Fibroblast of pulmonary artery (primary cell): ENCODE data around the gene TBC1D2B.

Experiments used
- DNase-seq: peaks from one replicate; pipeline ENCODE4 v3.0.0-alpha.2; 2010; ENCODE audit warnings: low read depth
- H3K4me3 ChIP-seq: replicated peaks from 2 replicates; pipeline ENCODE4 v1.5.1; 2011; ENCODE audit warnings: low read depth, mild to moderate bottlenecking, control low read depth, low read length, moderate library complexity
- CTCF ChIP-seq: IDR thresholded peaks from 2 replicates; pipeline ENCODE4 v1.5.1; 2011; ENCODE audit warnings: mild to moderate bottlenecking, control low read depth, low read length, inconsistent platforms; ENCODE audit errors: missing control alignments

Gene TBC1D2B

GRCh38 chr15:78097667-78098066, 20.2 kb upstream of the TBC1D2B start:
- H3K4me3 ChIP-seq: no peak overlapping the region
- no peak for TF ChIP-seq CTCF
- no peak for DNase-seq

GRCh38 chr15:78093242-78094020, 15.9 kb upstream of the TBC1D2B start:
- peak; percentile 90 for DNase-seq
- H3K4me3 ChIP-seq: no peak overlapping the region
- TF ChIP-seq CTCF: no peak

GRCh38 chr15:78092261-78093041, 14.9 kb upstream of the TBC1D2B start, which contains the start of gene SH2D7:
TSS of gene SH2D7 (plus strand) at chr15:78092561. CDS start at chr15:78092585, 24 bp downstream.
- TF ChIP-seq CTCF: no peak
- H3K4me3 ChIP-seq: no peak within 1 kb of the TSS
- no peak for DNase-seq

DNA sequence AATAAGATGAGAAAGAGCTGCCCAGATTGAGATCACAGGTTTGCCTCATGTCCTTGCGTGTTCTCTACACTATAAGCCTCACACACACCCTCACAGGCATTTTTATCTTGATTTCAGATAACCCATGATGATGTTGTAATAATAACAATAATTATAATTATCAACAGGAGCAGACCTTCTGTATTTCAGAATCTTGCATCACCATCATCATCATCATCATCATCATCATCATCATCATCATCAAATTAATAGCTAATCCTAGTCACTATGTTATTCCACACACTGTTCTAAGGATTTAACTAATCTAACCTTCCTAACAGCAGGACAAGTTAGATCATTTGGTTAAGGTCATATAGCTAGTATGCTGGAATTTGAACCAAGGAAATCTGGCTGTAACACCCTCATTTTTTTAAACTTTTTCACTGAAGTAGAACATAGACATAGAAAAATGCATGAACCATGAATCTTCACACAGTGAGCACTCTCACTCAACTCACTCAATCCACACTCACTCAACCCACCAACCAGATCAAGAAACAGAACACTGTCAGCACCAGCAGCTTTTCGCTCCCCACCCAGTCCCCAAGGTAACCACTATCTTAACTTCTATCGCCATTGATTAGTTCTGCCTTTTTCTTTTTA, 13.0 kb upstream of the TBC1D2B start:
- no peak overlapping the region for H3K4me3 ChIP-seq
- no peak for DNase-seq
- TF ChIP-seq CTCF: no peak

- DNase-seq: no peak
- H3K4me3 ChIP-seq: no peak overlapping the region
- TF ChIP-seq CTCF: no peak
Observed at GRCh38 chr15:78088773-78089080, 11.2 kb upstream of the TBC1D2B start.

GRCh38 chr15:78087951-78088772, 10.7 kb upstream of the TBC1D2B start:
- TF ChIP-seq CTCF: no peak
- no peak overlapping the region for H3K4me3 ChIP-seq
- no peak for DNase-seq
